Activated T-cell treated with anti-CD3 and anti-CD28 coated beads, Interleukin-2, amount 50 U/mL, for 72 hours (primary cell): ENCODE data around the gene HAUS2. TPM values are rescaled to one million over a fixed set of nuclear protein-coding genes. Genes with fewer than 3 reads are reported as not detected.
"Not testable (repeated sequence)": the region's sequence is repeated elsewhere in the genome, so short reads cannot be mapped to it uniquely, and the experiment has no call there.

Experiments
- ATAC-seq, 2 donors: fragments of 150-1000 bp; cut with Tn5 transposase; replicated peaks in 1 of 2; 2 replicates each; pipeline ENCODE4 v1.10.0; 2021; ENCODE audit warnings: moderate library complexity in 2 of 2, mild to moderate bottlenecking in 1 of 2
- DNase-seq, 2 donors: peaks; one replicate each; pipeline ENCODE4 v3.0.0; 2021 to 2022; ENCODE audit warnings: mixed read lengths in 1 of 2
- H3K27ac Mint-ChIP-seq: one replicate; pipeline ENCODE4 v1.8.0; 2022; ENCODE audit warnings: mild to moderate bottlenecking, moderate library complexity, mixed read lengths
- H3K27me3 Mint-ChIP-seq: one replicate; pipeline ENCODE4 v1.8.0; 2022; ENCODE audit warnings: low read depth, mixed read lengths
- H3K36me3 Mint-ChIP-seq, 2 donors: one replicate each; pipeline ENCODE4 v1.8.0; 2022; ENCODE audit warnings: mixed read lengths in 2 of 2, mild to moderate bottlenecking in 1 of 2; ENCODE audit not compliant: insufficient read depth in 2 of 2
- H3K4me1 Mint-ChIP-seq: one replicate; pipeline ENCODE4 v1.8.0; 2022; ENCODE audit warnings: low read depth, mixed read lengths
- H3K4me3 Mint-ChIP-seq, 2 donors: one replicate each; pipeline ENCODE4 v1.8.0; 2022; ENCODE audit warnings: mild to moderate bottlenecking in 2 of 2, mixed read lengths in 2 of 2, moderate library complexity in 2 of 2
- H3K9me3 Mint-ChIP-seq, 2 donors: one replicate each; pipeline ENCODE4 v1.8.0; 2022; ENCODE audit warnings: mixed read lengths in 2 of 2
- total RNA-seq, 2 donors: library from RNA; stranded (reverse); gene quantifications; one replicate each; pipeline ENCODE4 v1.2.3, GENCODE V29; 2022

Gene HAUS2
- total RNA-seq, 2 donors from 2014 or later = 32.1 to 43.6 TPM

GRCh38 chr15:42578984-42579537, 30.4 kb downstream of the HAUS2 start:
- H3K4me1 Mint-ChIP-seq = peaks cover 56% of the 10 kb centered on the region
- H3K27me3 Mint-ChIP-seq = peaks cover 28% of the 10 kb centered on the region
- DNase-seq (no peak), ATAC-seq (no peak)
- no peaks in the 10 kb centered on the region for H3K9me3 Mint-ChIP-seq
- H3K27ac Mint-ChIP-seq = no peak overlapping the region
- H3K36me3 Mint-ChIP-seq = peaks cover 0 to 2% of the 10 kb centered on the region in 2 donors
- H3K4me3 Mint-ChIP-seq = no peak overlapping the region

GRCh38 chr15:42581272-42581730, 32.7 kb downstream of the HAUS2 start:
- ATAC-seq (peak; percentile 99), DNase-seq (peak; percentile 84 to 88)
- no peaks in the 10 kb centered on the region for H3K9me3 Mint-ChIP-seq
- H3K4me1 Mint-ChIP-seq = peaks cover 42% of the 10 kb centered on the region
- H3K36me3 Mint-ChIP-seq = peaks cover 0 to 2% of the 10 kb centered on the region in 2 donors
- peak overlapping the region; percentile 43 for H3K27ac Mint-ChIP-seq
- H3K4me3 Mint-ChIP-seq = peak overlapping the region; percentile 78 to 96
- peaks cover 24% of the 10 kb centered on the region for H3K27me3 Mint-ChIP-seq

- Mint-ChIP-seq H3K4me3 (no peak overlapping the region), H3K9me3 (no peaks in the 10 kb centered on the region), H3K27me3 (peaks cover 19% of the 10 kb centered on the region), H3K36me3 (peaks cover 0 to 2% of the 10 kb centered on the region in 2 donors), H3K4me1 (peaks cover 33% of the 10 kb centered on the region), H3K27ac (no peak overlapping the region)
- DNase-seq (no peak), ATAC-seq (no peak)
Measured at GRCh38 chr15:42582569-42583375, 34.1 kb downstream of the HAUS2 start.

- H3K4me3 Mint-ChIP-seq = no peak overlapping the region
- H3K36me3 Mint-ChIP-seq = peaks cover 0 to 3% of the 10 kb centered on the region in 2 donors
- H3K27ac Mint-ChIP-seq = no peak overlapping the region
- ATAC-seq = no peak
- peaks cover 29% of the 10 kb centered on the region for H3K4me1 Mint-ChIP-seq
- H3K9me3 Mint-ChIP-seq = no peaks in the 10 kb centered on the region
- H3K27me3 Mint-ChIP-seq = peaks cover 8% of the 10 kb centered on the region
- DNase-seq = no peak
Measured at GRCh38 chr15:42584031-42584765, 35.6 kb downstream of the HAUS2 start.

- Mint-ChIP-seq H3K4me3 (no peak overlapping the region), H3K27ac (no peak overlapping the region)
Measured at GRCh38 chr15:42590619-42591237, 42.1 kb downstream of the HAUS2 start.

GRCh38 chr15:42591238-42591934, 42.7 kb downstream of the HAUS2 start:
- DNase-seq (no peak), ATAC-seq (no peak)
- Mint-ChIP-seq H3K36me3 (peaks cover 1 to 3% of the 10 kb centered on the region in 2 donors), H3K27me3 (no peaks in the 10 kb centered on the region), H3K9me3 (no peaks in the 10 kb centered on the region), H3K4me3 (no peak overlapping the region), H3K4me1 (no peaks in the 10 kb centered on the region), H3K27ac (no peak overlapping the region)

More at GRCh38 chr15:42590619-42591237, 42.1 kb downstream of the HAUS2 start:
- no peaks in the 10 kb centered on the region for H3K4me1 Mint-ChIP-seq
- no peaks in the 10 kb centered on the region for H3K27me3 Mint-ChIP-seq
- no peak for ATAC-seq
- H3K9me3 Mint-ChIP-seq = no peaks in the 10 kb centered on the region
- DNase-seq = no peak
- H3K36me3 Mint-ChIP-seq = peaks cover 3% of the 10 kb centered on the region in 2 donors

GRCh38 chr15:42592716-42593115, 44.1 kb downstream of the HAUS2 start:
- H3K27me3 Mint-ChIP-seq = no peaks in the 10 kb centered on the region
- no peaks in the 10 kb centered on the region for H3K4me1 Mint-ChIP-seq
- H3K27ac Mint-ChIP-seq = no peak overlapping the region
- DNase-seq (no peak), ATAC-seq (no peak)
- H3K9me3 Mint-ChIP-seq = no peaks in the 10 kb centered on the region
- H3K36me3 Mint-ChIP-seq = peaks cover 1 to 3% of the 10 kb centered on the region in 2 donors
- no peak overlapping the region for H3K4me3 Mint-ChIP-seq

- DNase-seq (no peak), ATAC-seq (no peak)
- H3K27me3 Mint-ChIP-seq = no peaks in the 10 kb centered on the region
- no peaks in the 10 kb centered on the region for H3K4me1 Mint-ChIP-seq
- no peak overlapping the region for H3K27ac Mint-ChIP-seq
- no peaks in the 10 kb centered on the region for H3K9me3 Mint-ChIP-seq
- H3K4me3 Mint-ChIP-seq = no peak overlapping the region
- peaks cover 1 to 3% of the 10 kb centered on the region in 2 donors for H3K36me3 Mint-ChIP-seq
Measured at GRCh38 chr15:42593143-42593542, 44.5 kb downstream of the HAUS2 start.

GRCh38 chr15:42594095-42594494, 45.5 kb downstream of the HAUS2 start:
- no peak for ATAC-seq
- H3K27ac Mint-ChIP-seq = no peak overlapping the region
- peaks cover 0 to 3% of the 10 kb centered on the region in 2 donors for H3K36me3 Mint-ChIP-seq
- H3K9me3 Mint-ChIP-seq = no peaks in the 10 kb centered on the region
- H3K4me1 Mint-ChIP-seq = no peaks in the 10 kb centered on the region
- no peak for DNase-seq
- H3K27me3 Mint-ChIP-seq = no peaks in the 10 kb centered on the region
- no peak overlapping the region for H3K4me3 Mint-ChIP-seq

GRCh38 chr15:42595626-42596240, 47.1 kb downstream of the HAUS2 start:
- ATAC-seq (no peak), DNase-seq (no peak)
- H3K4me3 Mint-ChIP-seq = no peak overlapping the region
- H3K36me3 Mint-ChIP-seq = no peaks in the 10 kb centered on the region
- no peaks in the 10 kb centered on the region for H3K9me3 Mint-ChIP-seq
- H3K4me1 Mint-ChIP-seq = no peaks in the 10 kb centered on the region
- no peak overlapping the region for H3K27ac Mint-ChIP-seq
- no peaks in the 10 kb centered on the region for H3K27me3 Mint-ChIP-seq

GRCh38 chr15:42601316-42601715, 52.7 kb downstream of the HAUS2 start:
- H3K4me1 Mint-ChIP-seq = peaks cover 34% of the 10 kb centered on the region
- H3K27me3 Mint-ChIP-seq, ATAC-seq, DNase-seq, H3K4me3 Mint-ChIP-seq, H3K27ac Mint-ChIP-seq, H3K36me3 Mint-ChIP-seq, H3K9me3 Mint-ChIP-seq: not testable (repeated sequence)

- H3K27ac Mint-ChIP-seq = no peak overlapping the region
- H3K27me3 Mint-ChIP-seq = no peaks in the 10 kb centered on the region
- DNase-seq = no peak
- no peak for ATAC-seq
- H3K4me3 Mint-ChIP-seq = no peak overlapping the region
- H3K36me3 Mint-ChIP-seq = peaks cover 0 to 3% of the 10 kb centered on the region in 2 donors
- peaks cover 0 to 3% of the 10 kb centered on the region in 2 donors for H3K9me3 Mint-ChIP-seq
- peaks cover 40% of the 10 kb centered on the region for H3K4me1 Mint-ChIP-seq
Measured at GRCh38 chr15:42602501-42602900, 53.9 kb downstream of the HAUS2 start.
